Hematopoietic multipotent progenitor cell treated with erythropoietin and hydrocortisone succinate and interleukin-3 and kit ligand, for 8 days (in vitro differentiated cells): Measurements from ENCODE around the gene MMP8.
"Not testable (repeated sequence)": the region's sequence is repeated elsewhere in the genome, so short reads cannot be mapped to it uniquely, and the experiment has no call there.

ENCODE experiments used
- DNase-seq: peaks from one replicate; pipeline ENCODE4 v3.0.0-alpha.2; 2015

The MMP8 gene, protein sequence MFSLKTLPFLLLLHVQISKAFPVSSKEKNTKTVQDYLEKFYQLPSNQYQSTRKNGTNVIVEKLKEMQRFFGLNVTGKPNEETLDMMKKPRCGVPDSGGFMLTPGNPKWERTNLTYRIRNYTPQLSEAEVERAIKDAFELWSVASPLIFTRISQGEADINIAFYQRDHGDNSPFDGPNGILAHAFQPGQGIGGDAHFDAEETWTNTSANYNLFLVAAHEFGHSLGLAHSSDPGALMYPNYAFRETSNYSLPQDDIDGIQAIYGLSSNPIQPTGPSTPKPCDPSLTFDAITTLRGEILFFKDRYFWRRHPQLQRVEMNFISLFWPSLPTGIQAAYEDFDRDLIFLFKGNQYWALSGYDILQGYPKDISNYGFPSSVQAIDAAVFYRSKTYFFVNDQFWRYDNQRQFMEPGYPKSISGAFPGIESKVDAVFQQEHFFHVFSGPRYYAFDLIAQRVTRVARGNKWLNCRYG

GRCh38 chr11:102724904-102725500, at the start of gene MMP8:
Gene MMP8, minus strand, starts transcription at chr11:102724954. Its CDS starts 99 bp downstream, at chr11:102724855.
- DNase-seq: no peak

DNA sequence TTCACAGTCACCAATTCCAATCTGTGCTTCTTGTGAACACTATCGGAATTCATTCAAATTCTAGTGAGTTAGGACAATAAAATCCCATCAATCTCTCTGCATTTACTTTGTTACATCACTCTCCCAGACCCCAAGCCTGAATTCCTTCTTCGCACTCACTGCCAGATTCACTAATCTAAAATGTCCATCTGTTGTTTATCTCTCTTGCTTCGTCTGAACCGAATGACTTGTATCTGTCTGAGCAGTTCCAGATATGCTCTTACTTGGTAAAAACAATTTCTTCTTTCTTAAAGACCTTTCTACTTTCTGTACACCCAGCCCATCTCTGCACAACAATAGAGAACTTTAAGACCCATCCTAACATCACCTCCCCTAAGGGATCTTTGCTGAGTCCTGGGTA, 48.6 kb upstream of the MMP8 start:
- DNase-seq: no peak

DNA sequence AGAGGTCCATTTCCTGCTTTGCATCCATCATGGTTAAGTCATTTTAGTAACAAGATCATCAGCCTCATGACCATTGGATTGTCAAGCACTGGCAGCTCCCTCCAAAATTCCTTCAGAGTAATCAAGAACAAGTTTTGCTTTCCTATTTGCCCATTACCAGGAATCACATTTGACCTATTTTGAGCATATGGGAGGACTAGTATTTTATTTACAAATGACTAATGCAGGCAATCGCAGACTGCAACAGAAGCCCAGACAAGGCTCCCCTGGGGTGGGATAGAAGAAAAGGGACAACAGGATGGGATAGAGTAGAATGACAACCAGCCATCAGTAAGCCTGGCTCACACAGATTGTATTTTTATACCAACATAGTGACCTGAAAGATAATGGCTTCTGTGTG, 46.6 kb upstream of the MMP8 start:
- no peak for DNase-seq

- DNase-seq: no peak
Measured at GRCh38 chr11:102770191-102770590, 45.4 kb upstream of the MMP8 start.

GRCh38 chr11:102767800-102768199, 43.0 kb upstream of the MMP8 start:
- DNase-seq: no peak

DNA sequence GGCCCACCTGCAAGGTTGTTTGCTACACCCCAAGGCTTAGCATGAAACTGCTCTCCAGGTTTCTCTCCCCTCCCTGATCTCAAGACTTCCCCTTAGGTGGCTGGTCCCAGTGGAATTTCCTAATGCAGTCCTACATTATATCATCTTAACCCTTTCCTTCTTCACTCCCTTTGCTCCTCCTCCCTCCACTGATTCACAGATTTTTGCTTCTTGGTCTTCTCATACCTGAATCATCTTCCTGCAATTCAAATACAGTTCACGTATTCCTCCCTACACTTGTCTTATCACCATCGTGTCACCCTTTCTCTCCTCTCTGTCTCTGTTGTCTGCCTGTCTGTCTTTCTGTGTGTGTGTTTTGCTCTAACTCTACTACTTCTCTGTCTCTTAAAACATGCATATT, 38.7 kb upstream of the MMP8 start:
- no peak for DNase-seq

DNA sequence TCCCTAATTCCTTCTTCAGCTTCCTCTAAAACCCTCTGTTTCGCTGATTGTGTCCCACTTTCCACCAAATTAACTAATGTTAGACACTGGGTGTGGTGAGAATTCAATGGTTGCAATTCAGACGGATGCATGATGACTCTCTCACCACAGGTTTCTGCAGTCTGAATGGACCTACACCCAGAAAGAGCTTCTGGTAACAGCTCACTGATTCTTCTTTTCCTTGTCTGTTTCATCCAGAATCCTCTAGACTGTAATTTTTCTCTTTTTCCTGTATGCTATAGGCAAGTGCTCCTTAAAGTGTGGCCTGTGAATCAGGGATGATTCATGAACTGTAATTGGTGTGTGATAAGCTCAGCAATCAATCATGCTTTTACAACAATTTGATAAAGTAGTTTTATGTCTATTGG, 37.6 kb upstream of the MMP8 start:
- DNase-seq: no peak

GRCh38 chr11:102761646-102762238, 37.0 kb upstream of the MMP8 start:
- no peak for DNase-seq

GRCh38 chr11:102760344-102761035, 35.7 kb upstream of the MMP8 start:
- peak; percentile 7 for DNase-seq

DNA sequence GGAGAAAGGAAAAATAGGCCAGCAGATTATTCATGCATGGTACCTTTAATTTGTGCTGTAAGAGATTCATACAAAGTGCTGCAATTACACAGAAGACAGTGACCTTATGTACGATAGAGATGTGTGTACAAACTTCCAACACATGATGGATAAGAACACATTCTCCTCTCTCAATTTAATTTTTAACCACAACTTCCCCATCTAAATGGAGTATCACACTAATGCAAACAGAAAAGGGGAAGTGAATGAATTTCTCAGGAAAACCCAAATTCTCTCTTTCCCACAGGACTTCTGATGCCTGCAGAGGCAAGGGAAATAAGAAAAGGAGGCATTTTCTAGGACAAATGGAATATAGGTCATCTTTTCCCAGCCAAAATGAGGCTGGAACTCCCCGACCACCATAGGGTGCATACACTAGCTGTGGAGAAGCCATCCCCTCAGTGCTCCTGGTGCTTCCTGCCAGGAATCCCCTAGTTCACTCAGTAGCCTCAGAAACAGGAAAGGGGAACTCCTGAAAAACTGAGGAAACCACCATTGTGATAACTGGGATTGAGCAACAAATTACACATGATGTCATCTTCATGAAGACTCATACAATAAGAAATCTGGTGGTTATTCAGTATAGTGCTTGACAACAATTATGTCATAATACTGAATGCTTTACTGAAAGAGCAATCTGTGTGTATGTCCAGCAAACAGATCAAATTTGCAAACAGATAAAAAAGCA, 33.2 kb upstream of the MMP8 start:
- DNase-seq: no peak

- no peak for DNase-seq
Measured at GRCh38 chr11:102753267-102753666, 28.5 kb upstream of the MMP8 start.

DNA sequence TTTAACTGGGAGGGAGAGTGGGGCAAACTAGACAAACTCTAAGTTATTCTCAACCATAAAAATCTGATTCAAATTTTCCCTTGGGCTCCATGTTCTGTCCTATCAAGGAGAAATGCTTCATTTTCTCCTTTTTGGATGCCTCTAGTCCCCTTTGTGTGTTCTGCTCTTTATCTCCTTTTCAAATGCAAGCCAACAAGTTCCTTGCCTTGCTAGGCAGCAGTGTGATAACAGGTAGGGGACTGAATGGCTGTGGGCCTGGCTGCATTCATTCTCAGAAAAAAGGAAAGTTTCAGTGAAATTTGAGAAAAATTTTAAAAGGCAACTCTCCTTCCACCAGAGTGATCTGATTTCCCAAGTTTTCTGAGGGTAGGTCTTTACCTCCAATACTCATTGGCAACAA, 26.9 kb upstream of the MMP8 start:
- DNase-seq: no peak

- no peak for DNase-seq
Measured at GRCh38 chr11:102749101-102749722, 24.5 kb upstream of the MMP8 start.

GRCh38 chr11:102746746-102747578, 22.2 kb upstream of the MMP8 start:
- not testable (repeated sequence) for DNase-seq

DNA sequence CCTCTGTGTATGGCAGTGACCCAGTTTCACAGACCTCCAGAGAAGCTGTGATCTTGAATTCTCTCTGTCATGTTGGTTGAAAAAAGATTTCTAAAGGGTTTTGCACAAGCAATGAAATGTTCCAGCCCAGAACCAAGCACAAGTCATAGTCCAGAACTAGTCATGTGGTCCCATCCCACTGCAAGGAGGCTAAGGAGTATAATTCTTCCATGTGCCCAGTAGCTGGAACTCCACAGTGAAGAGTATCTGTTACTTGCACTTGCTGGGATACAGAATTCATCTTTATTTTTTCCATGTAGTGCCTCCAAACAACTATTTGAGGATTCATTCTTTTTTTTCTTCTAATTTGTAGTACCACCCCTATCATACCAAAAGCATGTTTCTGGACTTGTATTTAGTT, 9.9 kb upstream of the MMP8 start:
- no peak for DNase-seq

GRCh38 chr11:102733232-102733875, 8.6 kb upstream of the MMP8 start:
- DNase-seq: peak; percentile 63

GRCh38 chr11:102730944-102731343, 6.2 kb upstream of the MMP8 start:
- not testable (repeated sequence) for DNase-seq

GRCh38 chr11:102729849-102730815, 5.4 kb upstream of the MMP8 start:
- no peak for DNase-seq

DNA sequence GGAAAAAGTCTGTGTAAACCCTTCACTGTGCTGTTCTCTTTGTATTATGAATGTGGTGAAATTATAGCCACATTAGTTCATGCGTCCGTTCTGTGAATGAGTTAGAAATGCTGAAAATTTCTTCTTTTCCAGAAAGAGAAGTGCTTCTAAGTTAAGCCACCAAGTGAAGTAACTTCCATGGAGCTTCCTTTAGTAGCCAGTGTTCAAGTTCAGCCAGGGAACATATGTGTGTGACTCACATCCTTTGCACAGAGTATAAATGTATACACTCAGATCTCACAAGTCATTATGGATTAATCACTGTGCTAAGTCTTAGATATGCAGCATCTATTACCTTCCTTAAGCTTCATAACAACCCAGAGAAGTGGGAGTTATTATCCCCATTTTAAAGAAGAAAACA, 3.1 kb upstream of the MMP8 start:
- DNase-seq: no peak

GRCh38 chr11:102722821-102723220, 1.9 kb downstream of the MMP8 start:
- DNase-seq: no peak
